IPS-18a (cell line): ENCODE measurements around the gene NUDT17.

Experiments used
- H3K27ac ChIP-seq: one replicate; pipeline ENCODE4 v1.5.1; 2013; ENCODE audit warnings: low read length
- H3K27me3 ChIP-seq: one replicate; pipeline ENCODE4 v1.6.1; 2013; ENCODE audit warnings: mild to moderate bottlenecking, low read length; ENCODE audit not compliant: control insufficient read depth, insufficient read depth
- H3K36me3 ChIP-seq: one replicate; pipeline ENCODE4 v1.6.1; 2013; ENCODE audit warnings: low read depth, low read length; ENCODE audit not compliant: control insufficient read depth
- H3K4me1 ChIP-seq: one replicate; pipeline ENCODE4 v1.6.1; 2013; ENCODE audit warnings: low read depth, low read length; ENCODE audit not compliant: control insufficient read depth
- H3K4me3 ChIP-seq: one replicate; pipeline ENCODE4 v1.5.1; 2013; ENCODE audit warnings: low read length
- H3K9ac ChIP-seq: one replicate; pipeline ENCODE4 v1.6.1; 2013; ENCODE audit warnings: mild to moderate bottlenecking, low read length, moderate library complexity
- H3K9me3 ChIP-seq: one replicate; pipeline ENCODE4 v1.6.1; 2013; ENCODE audit warnings: low read depth, low read length; ENCODE audit not compliant: control insufficient read depth

NUDT17 gene

GRCh38 chr1:145877923-145878486, 32.6 kb downstream of the NUDT17 start:
- H3K9me3 ChIP-seq: no peaks in the 10 kb centered on the region
- peaks cover 7% of the 10 kb centered on the region for H3K4me1 ChIP-seq
- H3K27ac ChIP-seq: no peak overlapping the region
- no peak overlapping the region for H3K9ac ChIP-seq
- no peak overlapping the region for H3K4me3 ChIP-seq
- peaks cover 11% of the 10 kb centered on the region for H3K27me3 ChIP-seq
- H3K36me3 ChIP-seq: no peaks in the 10 kb centered on the region

DNA sequence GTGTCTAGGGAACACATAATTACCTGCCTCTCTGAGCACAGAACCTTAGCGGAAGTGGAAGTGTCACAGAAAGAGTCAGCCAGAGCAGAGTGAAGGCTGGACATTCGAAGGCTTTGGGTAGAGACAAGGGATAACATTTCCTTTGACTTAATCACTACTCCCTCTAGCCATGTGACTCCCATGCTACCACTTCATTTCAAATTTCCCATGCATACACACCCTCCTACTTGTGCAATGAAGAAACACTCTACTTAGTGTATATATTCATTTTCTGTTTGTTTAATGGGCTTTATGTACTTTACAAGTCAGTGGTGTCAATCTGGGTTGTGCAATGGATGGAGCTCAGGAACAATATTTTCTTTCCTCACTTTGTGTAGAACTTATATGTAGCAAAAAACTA, 33.3 kb downstream of the NUDT17 start:
- Histone ChIP-seq H3K27me3 (peaks cover 10% of the 10 kb centered on the region), H3K27ac (no peak overlapping the region), H3K9ac (no peak overlapping the region), H3K9me3 (no peaks in the 10 kb centered on the region), H3K36me3 (no peaks in the 10 kb centered on the region), H3K4me1 (peaks cover 7% of the 10 kb centered on the region), H3K4me3 (no peak overlapping the region)

DNA sequence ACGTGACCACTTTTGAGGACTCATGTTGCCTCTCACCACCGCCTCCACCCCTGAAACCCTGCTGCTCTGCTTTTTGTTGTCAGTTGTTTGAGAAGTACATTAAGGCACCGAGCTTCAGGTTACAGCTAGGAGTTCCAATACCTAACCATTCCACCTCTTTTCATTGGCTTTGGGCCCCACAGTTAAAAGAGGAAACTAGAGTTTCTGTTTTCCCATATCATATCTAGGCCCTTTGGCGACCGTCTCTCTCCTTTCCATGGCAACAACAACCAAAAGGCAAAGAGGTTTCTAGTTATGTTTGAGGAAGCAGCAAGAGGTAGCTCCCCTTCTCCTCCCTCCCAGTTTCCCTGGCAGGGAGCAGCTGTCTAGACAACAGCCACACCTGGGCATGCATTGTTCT, 34.3 kb downstream of the NUDT17 start:
- Histone ChIP-seq H3K4me3 (no peak overlapping the region), H3K36me3 (no peaks in the 10 kb centered on the region), H3K9me3 (no peaks in the 10 kb centered on the region), H3K4me1 (peaks cover 7% of the 10 kb centered on the region), H3K27me3 (peaks cover 16% of the 10 kb centered on the region), H3K9ac (no peak overlapping the region), H3K27ac (no peak overlapping the region)

DNA sequence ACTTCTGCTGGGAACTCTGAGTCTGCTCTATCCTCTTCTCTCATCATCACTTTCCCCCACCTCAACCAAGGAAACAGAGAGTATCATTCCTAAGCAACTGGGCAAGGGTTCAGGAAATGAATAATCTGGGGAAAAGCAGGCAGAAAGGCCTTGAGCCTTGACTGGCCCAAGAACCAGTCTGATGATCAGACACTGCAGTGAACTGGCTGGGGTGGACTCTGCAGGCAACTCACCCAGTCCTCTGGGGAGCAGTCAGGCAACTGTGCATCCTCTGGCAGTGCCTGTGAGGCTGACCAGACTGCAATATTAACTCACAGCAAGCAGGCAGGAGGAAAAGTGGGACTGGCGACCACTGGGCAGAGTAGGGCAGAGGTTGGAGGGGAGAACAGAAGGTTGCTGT, 39.2 kb downstream of the NUDT17 start:
- no peaks in the 10 kb centered on the region for H3K9me3 ChIP-seq
- H3K27me3 ChIP-seq: peaks cover 30% of the 10 kb centered on the region
- H3K4me1 ChIP-seq: peaks cover 9% of the 10 kb centered on the region
- no peak overlapping the region for H3K4me3 ChIP-seq
- no peak overlapping the region for H3K27ac ChIP-seq
- H3K36me3 ChIP-seq: no peaks in the 10 kb centered on the region
- no peak overlapping the region for H3K9ac ChIP-seq

- no peaks in the 10 kb centered on the region for H3K36me3 ChIP-seq
- peaks cover 30% of the 10 kb centered on the region for H3K27me3 ChIP-seq
- H3K27ac ChIP-seq: no peak within 1 kb of the TSS
- H3K4me3 ChIP-seq: peak within 1 kb of the TSS; percentile 79
- H3K4me1 ChIP-seq: peaks cover 7% of the 10 kb centered on the region
- H3K9me3 ChIP-seq: no peaks in the 10 kb centered on the region
- no peak within 1 kb of the TSS for H3K9ac ChIP-seq
These were observed 40.4 kb downstream of the NUDT17 start, which contains the start of gene ANKRD35 for GRCh38 chr1:145885738-145886287. ANKRD35 (minus strand) TSS chr1:145885866; CDS start chr1:145885758, 108 bp downstream.

GRCh38 chr1:145886390-145886789, 41.0 kb downstream of the NUDT17 start:
- no peak overlapping the region for H3K9ac ChIP-seq

GRCh38 chr1:145886816-145887215, 41.4 kb downstream of the NUDT17 start:
- Histone ChIP-seq H3K27ac (no peak overlapping the region), H3K9ac (no peak overlapping the region), H3K4me3 (no peak overlapping the region), H3K4me1 (peaks cover 7% of the 10 kb centered on the region), H3K27me3 (peaks cover 30% of the 10 kb centered on the region), H3K9me3 (no peaks in the 10 kb centered on the region), H3K36me3 (no peaks in the 10 kb centered on the region)

More at GRCh38 chr1:145886390-145886789, 41.0 kb downstream of the NUDT17 start:
- Histone ChIP-seq H3K27ac (no peak overlapping the region), H3K9me3 (no peaks in the 10 kb centered on the region), H3K4me1 (peaks cover 7% of the 10 kb centered on the region), H3K27me3 (peaks cover 30% of the 10 kb centered on the region), H3K36me3 (no peaks in the 10 kb centered on the region), H3K4me3 (peak overlapping the region; percentile 79)

DNA sequence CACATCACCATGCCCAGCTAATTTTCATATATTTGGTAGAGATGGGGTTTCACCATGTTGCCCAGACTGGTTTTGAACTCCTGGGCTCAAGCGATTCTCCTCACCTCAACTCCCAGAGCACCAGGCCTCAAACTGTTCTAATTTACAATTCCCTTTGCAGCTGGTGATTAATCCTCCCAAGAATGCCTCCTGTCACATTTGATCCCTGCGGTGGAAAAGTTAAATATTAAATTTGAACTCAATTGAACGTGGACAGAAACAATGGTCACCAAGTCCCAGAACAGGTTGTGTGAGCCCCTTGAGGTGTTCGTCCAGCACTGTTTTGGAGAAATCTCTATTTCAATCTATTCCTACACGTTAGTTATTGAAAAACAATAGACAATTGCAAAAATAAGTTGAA, 42.2 kb downstream of the NUDT17 start:
- Histone ChIP-seq H3K9ac (no peak overlapping the region), H3K27me3 (peaks cover 30% of the 10 kb centered on the region), H3K27ac (no peak overlapping the region), H3K9me3 (no peaks in the 10 kb centered on the region), H3K4me1 (peaks cover 13% of the 10 kb centered on the region), H3K4me3 (no peak overlapping the region), H3K36me3 (no peaks in the 10 kb centered on the region)

DNA sequence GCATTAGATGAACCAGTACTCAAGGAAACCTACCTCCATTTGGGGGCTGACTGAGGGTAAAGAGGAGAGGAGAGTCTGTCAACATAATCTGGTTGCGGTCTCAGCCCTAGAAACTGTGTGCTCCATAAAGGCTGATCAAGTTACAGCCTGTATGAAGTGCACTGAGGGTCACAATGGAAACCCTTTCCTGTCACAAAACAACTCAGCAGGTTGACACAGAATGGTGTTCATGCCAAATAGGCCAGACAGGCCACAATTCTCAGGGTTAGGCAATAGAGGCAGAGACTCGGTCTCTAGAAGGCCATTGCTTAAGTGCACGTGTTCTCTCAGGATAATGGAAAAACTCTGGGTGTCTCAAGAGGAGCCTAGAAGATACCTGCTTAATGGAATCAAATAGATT, 44.3 kb downstream of the NUDT17 start:
- Histone ChIP-seq H3K9ac (no peak overlapping the region), H3K9me3 (no peaks in the 10 kb centered on the region), H3K27me3 (peaks cover 14% of the 10 kb centered on the region), H3K27ac (no peak overlapping the region), H3K4me1 (peaks cover 13% of the 10 kb centered on the region), H3K36me3 (no peaks in the 10 kb centered on the region), H3K4me3 (no peak overlapping the region)

GRCh38 chr1:145891143-145891542, 45.7 kb downstream of the NUDT17 start:
- Histone ChIP-seq H3K4me1 (peaks cover 13% of the 10 kb centered on the region), H3K27me3 (peaks cover 5% of the 10 kb centered on the region), H3K9me3 (no peaks in the 10 kb centered on the region), H3K27ac (no peak overlapping the region), H3K9ac (no peak overlapping the region), H3K36me3 (no peaks in the 10 kb centered on the region), H3K4me3 (no peak overlapping the region)

- H3K27me3 ChIP-seq: no peaks in the 10 kb centered on the region
- peak overlapping the region; percentile 50 for H3K9ac ChIP-seq
- no peaks in the 10 kb centered on the region for H3K36me3 ChIP-seq
- peak overlapping the region; percentile 12 for H3K27ac ChIP-seq
- peaks cover 13% of the 10 kb centered on the region for H3K4me1 ChIP-seq
- H3K4me3 ChIP-seq: peak overlapping the region; percentile 46
- no peaks in the 10 kb centered on the region for H3K9me3 ChIP-seq
These were observed 46.4 kb downstream of the NUDT17 start for GRCh38 chr1:145891587-145892485.
